A549 (cell line): ENCODE data around the gene MDGA2. TPM values are rescaled to one million over a fixed set of nuclear protein-coding genes. Genes with fewer than 3 reads are reported as not detected.

ENCODE experiments used
- ATAC-seq, 2 experiments: fragments of 200-7000 bp in 1 of 2; fragments of >200 bp in 1 of 2; cut with Nextera tagmentation in 1 of 2; cut with Tn5 transposase in 1 of 2; 3 replicates each; pipeline versions ENCODE4 v1.8.0 to v1.9.1; 2018 to 2020; ENCODE audit warnings: mild to moderate bottlenecking in 1 of 2, moderate library complexity in 1 of 2
- CTCF ChIA-PET: fragments of 300-600 bp; sonication (Branson Sonifier 250); formaldehyde crosslinking; extraction: SDS; loops from one replicate; lab custom pipeline; 2021; ENCODE audit warnings: antibody characterized with exemption, inconsistent platforms; lab: Yijun Ruan, JAX
- POLR2A ChIA-PET: fragments of 350-600 bp; formaldehyde crosslinking; extraction: SDS; loops from one replicate; lab custom pipeline; 2021; ENCODE audit warnings: antibody characterized with exemption, inconsistent platforms; lab: Yijun Ruan, JAX
- DNase-seq, 2 experiments: peaks; one replicate each; pipeline versions ENCODE4 v3.0.0 to v3.0.0-alpha.2; 2011 to 2016; ENCODE audit warnings: low read depth in 1 of 2, low spot score in 1 of 2
- FAIRE-seq: peaks from 2 replicates; lab custom pipeline; 2011; peaks lifted over from hg19 to GRCh38; lab: Jason Lieb, UNC
- H3K27ac ChIP-seq, 2 experiments: fragments of >200 bp; sonication (Bioruptor Twin); formaldehyde crosslinking; 3 replicates each; pipeline ENCODE4 v1.5.1; 2016 to 2017
- H3K4me1 ChIP-seq: fragments of >200 bp; sonication (Bioruptor Twin); formaldehyde crosslinking; 3 replicates; pipeline ENCODE4 v1.6.1; 2016
- H3K4me2 ChIP-seq: fragments of >200 bp; sonication (Bioruptor Twin); formaldehyde crosslinking; 3 replicates; pipeline ENCODE4 v1.6.1; 2016
- H3K4me3 ChIP-seq: fragments of >200 bp; sonication (Bioruptor Twin); formaldehyde crosslinking; 3 replicates; pipeline ENCODE4 v1.5.1; 2016
- H3K9me3 ChIP-seq: fragments of >200 bp; sonication (Bioruptor Twin); formaldehyde crosslinking; 3 replicates; pipeline ENCODE4 v1.6.1; 2016
- BHLHE40 ChIP-seq: IDR thresholded peaks from 2 replicates; pipeline ENCODE4 v1.6.1; 2012; ENCODE audit warnings: low read depth, low read length, inconsistent platforms
- CBX2 ChIP-seq: fragments of 200-600 bp; sonication (generic); IDR thresholded peaks from 2 replicates; pipeline ENCODE4 v1.6.1; 2016; ENCODE audit warnings: low read depth, mild to moderate bottlenecking, borderline replicate concordance
- CBX8 ChIP-seq: fragments of 200-600 bp; sonication (generic); IDR thresholded peaks from 2 replicates; pipeline ENCODE4 v1.6.1; 2016
- CHD2 ChIP-seq: fragments of 150-350 bp; IDR thresholded peaks from 2 replicates; pipeline ENCODE4 v1.6.1; 2014; ENCODE audit warnings: low read length; ENCODE audit not compliant: partially characterized antibody
- CTCF ChIP-seq: fragments of >200 bp; sonication (Bioruptor Twin); formaldehyde crosslinking; IDR thresholded peaks from 3 replicates; pipeline ENCODE4 v1.5.1; 2016
- ESRRA ChIP-seq: fragments of 150-350 bp; IDR thresholded peaks from 2 replicates; pipeline ENCODE4 v1.6.1; 2014; ENCODE audit warnings: mild to moderate bottlenecking, low read length, borderline replicate concordance
- FOSL2 ChIP-seq, 2 experiments: fragments of 450-650 bp in 1 of 2; fragments of >200 bp in 1 of 2; sonication (Bioruptor Twin) in 1 of 2; formaldehyde crosslinking; IDR thresholded peaks; 2 replicates each; pipeline versions ENCODE4 v1.5.0 to v1.6.1; 2016 to 2020; ENCODE audit warnings: mild to moderate bottlenecking in 1 of 2, moderate library complexity in 1 of 2
- HDAC2 ChIP-seq: fragments of 200-600 bp; sonication (generic); IDR thresholded peaks from 2 replicates; pipeline ENCODE4 v1.6.1; 2016
- HMGXB4 ChIP-seq: fragments of 250-450 bp; sonication (Bioruptor Pico); IDR thresholded peaks from 2 replicates; pipeline ENCODE4 v1.5.0; 2021; ENCODE audit warnings: mild to moderate bottlenecking, moderate library complexity, borderline replicate concordance
- HOXA7 ChIP-seq: fragments of 250-450 bp; sonication (Bioruptor Pico); IDR thresholded peaks from 2 replicates; pipeline ENCODE4 v1.5.0; 2020; ENCODE audit warnings: mild to moderate bottlenecking, moderate library complexity
- JUN ChIP-seq, 2 experiments: fragments of >200 bp; sonication (Bioruptor Twin); formaldehyde crosslinking; IDR thresholded peaks; 2 replicates in 1 of 2; 3 replicates in 1 of 2; pipeline ENCODE4 v1.6.1; 2016 to 2017
- KDM5A ChIP-seq: fragments of 200-600 bp; sonication (generic); IDR thresholded peaks from 2 replicates; pipeline ENCODE4 v1.6.1; 2016; ENCODE audit warnings: antibody characterized with exemption, mild to moderate bottlenecking
- MAX ChIP-seq: IDR thresholded peaks from 2 replicates; pipeline ENCODE4 v1.6.1; 2012
- NPAS2 ChIP-seq: fragments of 250-450 bp; sonication (Bioruptor Pico); IDR thresholded peaks from 2 replicates; pipeline ENCODE4 v1.8.0; 2022; ENCODE audit warnings: mild to moderate bottlenecking, moderate library complexity, borderline replicate concordance
- POLR2AphosphoS2 ChIP-seq: conservative IDR thresholded peaks from 2 replicates; pipeline ENCODE4 v1.6.1; 2012; ENCODE audit warnings: low read length, improper control_type of control experiment, inconsistent platforms
- RAD21 ChIP-seq, 2 experiments: fragments of >200 bp in 1 of 2; sonication (Bioruptor Twin) in 1 of 2; formaldehyde crosslinking in 1 of 2; IDR thresholded peaks in 1 of 2; conservative IDR thresholded peaks in 1 of 2; 2 replicates in 1 of 2; 3 replicates in 1 of 2; pipeline ENCODE4 v1.6.1; 2012 to 2018; ENCODE audit warnings: inconsistent platforms in 1 of 2
- RFX5 ChIP-seq: fragments of 450-650 bp; IDR thresholded peaks from 2 replicates; pipeline ENCODE4 v1.7.1; 2014; ENCODE audit warnings: antibody characterized with exemption, mild to moderate bottlenecking, moderate library complexity
- RNF2 ChIP-seq: fragments of 200-600 bp; sonication (generic); IDR thresholded peaks from 2 replicates; pipeline ENCODE4 v1.6.1; 2016; ENCODE audit warnings: low read depth, mild to moderate bottlenecking, antibody characterized with exemption, moderate library complexity, borderline replicate concordance
- SMC3 ChIP-seq: fragments of >200 bp; sonication (Bioruptor Twin); formaldehyde crosslinking; IDR thresholded peaks from 3 replicates; pipeline ENCODE4 v1.6.1; 2018; ENCODE audit warnings: inconsistent platforms
- SREBF2 ChIP-seq: fragments of 450-650 bp; IDR thresholded peaks from 2 replicates; pipeline ENCODE4 v1.6.1; 2014; ENCODE audit warnings: mild to moderate bottlenecking, moderate library complexity
- TFCP2L1 ChIP-seq: fragments of 250-450 bp; sonication (Bioruptor Pico); IDR thresholded peaks from 2 replicates; pipeline ENCODE4 v1.5.0; 2021; ENCODE audit warnings: mild to moderate bottlenecking
- TP53 ChIP-seq: fragments of 250-450 bp; sonication (Bioruptor Pico); IDR thresholded peaks from 2 replicates; pipeline ENCODE4 v1.5.0; 2021; ENCODE audit warnings: mild to moderate bottlenecking, moderate library complexity
- USF2 ChIP-seq: fragments of 450-650 bp; IDR thresholded peaks from 2 replicates; pipeline ENCODE4 v1.6.1; 2014; ENCODE audit warnings: antibody characterized with exemption
- ZC3H11A ChIP-seq: fragments of 450-650 bp; IDR thresholded peaks from 2 replicates; pipeline ENCODE4 v1.6.1; 2014; ENCODE audit warnings: antibody characterized with exemption, mild to moderate bottlenecking
- ZFP36 ChIP-seq: fragments of 450-650 bp; IDR thresholded peaks from 2 replicates; pipeline ENCODE4 v1.6.1; 2014; ENCODE audit warnings: borderline replicate concordance; ENCODE audit not compliant: partially characterized antibody
- ZNF302 ChIP-seq: fragments of 250-450 bp; sonication (Bioruptor Pico); IDR thresholded peaks from 2 replicates; pipeline ENCODE4 v1.9.0; 2021; ENCODE audit warnings: inconsistent platforms, mild to moderate bottlenecking, moderate library complexity
- WGBS: methylation state at CpG from one replicate; pipeline ENCODE4 v1.1.6; 2017; ENCODE audit errors: missing lambda C conversion rate; 5-methylcytosine and 5-hydroxymethylcytosine counted together
- polyA plus RNA-seq, 4 experiments: library from polyadenylated mRNA; depleted of rRNA in 3 of 4; stranded (reverse); fragments of >200 nt; fragmentation: RNase III in 1 of 4; extraction: RNeasy Plus Mini Kit Qiagen cat#74134 plus additional on column Dnase treatment in 1 of 4; gene quantifications; 2 replicates in 3 of 4; 3 replicates in 1 of 4; pipeline ENCODE4 v1.2.3, GENCODE V29; 2011 to 2017

MDGA2 gene
- polyA plus RNA-seq, 2 of the 4 experiments (the other 2 are of a cell fraction): 0.08 to 0.12 TPM

- no peak overlapping the region for H3K27ac ChIP-seq
- FAIRE-seq (no peak), DNase-seq (no peak), ATAC-seq (no peak)
- H3K4me1 ChIP-seq: no peaks in the 10 kb centered on the region
- ChIA-PET POLR2A (no interaction called here), CTCF (no interaction called here)
- TF ChIP-seq RFX5: no peak
- no peak for TF ChIP-seq CTCF
- no peak for TF ChIP-seq HOXA7 (CRISPR knock-in tag)
- TF ChIP-seq CHD2: no peak
- no peak for TF ChIP-seq POLR2AphosphoS2
- no peak for TF ChIP-seq SREBF2
- no peak for TF ChIP-seq HDAC2
- TF ChIP-seq CBX8: no peak
- TF ChIP-seq FOSL2 (IDR thresholded peaks at IDR 0.05): no peak
- no peak for TF ChIP-seq FOSL2 (CRISPR knock-in tag; IDR thresholded peaks at IDR 0.05)
- no peak for TF ChIP-seq TFCP2L1 (CRISPR knock-in tag)
- no peak for TF ChIP-seq RNF2
- TF ChIP-seq USF2: no peak
- no peak overlapping the region for H3K4me3 ChIP-seq
- H3K9me3 ChIP-seq: no peaks in the 10 kb centered on the region
- WGBS: under 1% methylated on average over 3 of the region's 3 CpGs
- H3K4me2 ChIP-seq: no peak overlapping the region
These were observed 711.0 kb downstream of the MDGA2 start for GRCh38 chr14:46964378-46964777.

GRCh38 chr14:46951103-46951502 lies 724.3 kb downstream of the MDGA2 start:
- no peak overlapping the region for H3K4me2 ChIP-seq
- no peak overlapping the region for H3K4me3 ChIP-seq
- ChIA-PET CTCF (no interaction called here), POLR2A (no interaction called here)
- no peak for TF ChIP-seq KDM5A
- no peak for TF ChIP-seq ZC3H11A
- TF ChIP-seq CTCF: no peak
- TF ChIP-seq ZNF302 (CRISPR knock-in tag): no peak
- no peak for TF ChIP-seq RAD21 (conservative IDR thresholded peaks at IDR 0.05 in 1 of 2, IDR thresholded peaks at IDR 0.05 in 1 of 2)
- TF ChIP-seq MAX: no peak
- TF ChIP-seq NPAS2 (CRISPR knock-in tag): no peak
- no peak for TF ChIP-seq BHLHE40
- TF ChIP-seq TFCP2L1 (CRISPR knock-in tag): no peak
- TF ChIP-seq HMGXB4 (CRISPR knock-in tag): no peak
- no peak for TF ChIP-seq SREBF2
- no peak for TF ChIP-seq SMC3
- no peak for TF ChIP-seq CBX2
- no peak for TF ChIP-seq JUN (IDR thresholded peaks at IDR 0.05)
- no peak for TF ChIP-seq RNF2
- no peak for TF ChIP-seq ESRRA
- no peak for TF ChIP-seq TP53
- TF ChIP-seq ZFP36: no peak
- FAIRE-seq (no peak), ATAC-seq (no peak), DNase-seq (no peak)
- WGBS: 13% methylated on average over 2 of the region's 2 CpGs
- H3K9me3 ChIP-seq: no peaks in the 10 kb centered on the region
- H3K4me1 ChIP-seq: no peaks in the 10 kb centered on the region
- H3K27ac ChIP-seq: no peak overlapping the region
